ENCODE measurements around the gene PI4KA. TPM values are rescaled to one million over a fixed set of nuclear protein-coding genes. Genes with fewer than 3 reads are reported as not detected.

The PI4KA gene
- total RNA-seq, 2 experiments from 2014 or later = 46.9 to 95.7 TPM

- Histone ChIP-seq H3K36me3 (ENCODE audit: insufficient read depth, low read length) (peaks cover 6% of the 10 kb centered on the region; the same call in 1 of the 2 replicates), H3K9me2 (ENCODE audit: insufficient read depth, low read length) (no peaks in the 10 kb centered on the region), H3K9me3 (ENCODE audit: low read length) (no peaks in the 10 kb centered on the region), H3K79me2 (ENCODE audit: insufficient read depth, low read depth, low read length) (peaks cover 48% of the 10 kb centered on the region; the same call in 1 of the 2 replicates), H3K4me1 (ENCODE audit: insufficient read depth, low read length, poor library complexity, severe bottlenecking) (peaks cover 22% of the 10 kb centered on the region), H3K27ac (ENCODE audit: low read depth, low read length, poor library complexity, severe bottlenecking) (peak overlapping the region; percentile 41), H4K20me1 (ENCODE audit: insufficient read depth, low read length) (peaks cover 10% of the 10 kb centered on the region; the same call in 1 of the 2 replicates), H3K4me3 (ENCODE audit: low read depth, low read length, poor library complexity, severe bottlenecking) (peak overlapping the region; percentile 94), H2AFZ (ENCODE audit: low read length) (peak overlapping the region; percentile 34; the same call in 1 of the 2 replicates), H3K4me2 (ENCODE audit: low read length) (peak overlapping the region; percentile 88)
- no TSS peak for BruUV-seq (replicated peaks)
- no peak for TF ChIP-seq EZH2phosphoT487 (IDR thresholded peaks at IDR 0.05; ENCODE audit: borderline replicate concordance, low read depth, low read length)
- no peak for TF ChIP-seq CTCF (conservative IDR thresholded peaks at IDR 0.05; ENCODE audit: low read length)
- ChIA-PET CTCF (ENCODE audit: unreplicated experiment) (no interaction called here), POLR2A (no interaction called here)
- intact Hi-C loops (cut with micrococcal nuclease; ENCODE audit: unreplicated experiment) = loop anchor here (2.0 to 10.0 kb wide), 2 partner anchors 59 to 147 kb away; partner anchors contain the start of genes CRKL and THAP7
- peak; percentile 76 for DNase-seq (ENCODE audit: low spot score)
Observed at GRCh38 chr22:20857838-20858614, 585 bp downstream of the PI4KA start.

GRCh38 chr22:20857247-20857643 is 1.4 kb downstream of the PI4KA start:
- no peak for DNase-seq (ENCODE audit: low spot score)
- no peaks in the 10 kb centered on the region; the same call in 1 of the 2 replicates for H3K36me3 ChIP-seq (ENCODE audit: insufficient read depth, low read length)
- H3K4me2 ChIP-seq (ENCODE audit: low read length) = peak overlapping the region; percentile 88
- no peak overlapping the region for H2AFZ ChIP-seq (ENCODE audit: low read length)
- no peaks in the 10 kb centered on the region for H3K9me2 ChIP-seq (ENCODE audit: insufficient read depth, low read length)
- no peak overlapping the region for H3K27ac ChIP-seq (ENCODE audit: low read depth, low read length, poor library complexity, severe bottlenecking)
- peaks cover 22% of the 10 kb centered on the region for H3K4me1 ChIP-seq (ENCODE audit: insufficient read depth, low read length, poor library complexity, severe bottlenecking)
- H3K4me3 ChIP-seq (ENCODE audit: low read depth, low read length, poor library complexity, severe bottlenecking) = peak overlapping the region; percentile 94
- H3K9me3 ChIP-seq (ENCODE audit: low read length) = no peaks in the 10 kb centered on the region
- TF ChIP-seq EZH2phosphoT487 (IDR thresholded peaks at IDR 0.05; ENCODE audit: borderline replicate concordance, low read depth, low read length) (no peak), CTCF (conservative IDR thresholded peaks at IDR 0.05; ENCODE audit: low read length) (no peak)
- no TSS peak for BruUV-seq (replicated peaks)
- ChIA-PET POLR2A (interaction anchor here (1.1 to 1.3 kb wide), 2 partner anchors 12 to 125 kb away, joined by 3 read pairs; no protein-coding TSS in a partner anchor), CTCF (ENCODE audit: unreplicated experiment) (no interaction called here)
- intact Hi-C loops (cut with micrococcal nuclease; ENCODE audit: unreplicated experiment) = loop anchor here (10.0 kb wide), 1 partner anchor 148 kb away; the partner anchor contains the start of gene THAP7
- H3K79me2 ChIP-seq (ENCODE audit: insufficient read depth, low read depth, low read length) = peaks cover 56% of the 10 kb centered on the region; the same call in 1 of the 2 replicates
- peaks cover 10% of the 10 kb centered on the region; the same call in 1 of the 2 replicates for H4K20me1 ChIP-seq (ENCODE audit: insufficient read depth, low read length)

Data from OCI-LY7 (cell line).